PC-9 (cell line): ENCODE data around the gene HHIPL1. TPM values are rescaled to one million over a fixed set of nuclear protein-coding genes. Genes with fewer than 3 reads are reported as not detected.

ENCODE experiments used
- BruUV-seq: library from RNA; stranded (reverse); fragments of 400-500 nt; replicated peaks from 2 replicates; lab custom pipeline; 2021; lab: Mats Ljungman, UMichigan
- CTCF ChIA-PET: fragments of 300-600 bp; sonication (Branson Sonifier 250); formaldehyde crosslinking; loops from one replicate; lab custom pipeline; 2022; ENCODE audit warnings: antibody characterized with exemption; lab: Charles Lee
- POLR2A ChIA-PET: fragments of 300-600 bp; sonication (Branson Sonifier 250); formaldehyde crosslinking; loops from one replicate; lab custom pipeline; 2022; ENCODE audit warnings: antibody characterized with exemption; ENCODE audit not compliant: unreplicated experiment; lab: Charles Lee
- DNase-seq, 2 experiments: peaks; one replicate each; pipeline versions ENCODE4 v3.0.0 to v3.0.0-alpha.2; 2015 to 2022; ENCODE audit warnings: mixed read lengths in 1 of 2
- H2AFZ ChIP-seq: fragments of 200-600 bp; sonication (generic); 2 replicates; pipeline ENCODE4 v1.8.1; 2017; ENCODE audit warnings: antibody characterized with exemption
- H3F3A ChIP-seq: fragments of 200-600 bp; sonication (generic); 2 replicates; pipeline ENCODE4 v1.8.1; 2017; ENCODE audit warnings: antibody characterized with exemption, mild to moderate bottlenecking, low read depth; ENCODE audit not compliant: insufficient read depth
- H3K27ac ChIP-seq: fragments of 200-600 bp; sonication (generic); 2 replicates; pipeline ENCODE4 v1.6.1; 2016; ENCODE audit warnings: mixed run types
- H3K27me3 ChIP-seq: fragments of 200-600 bp; sonication (generic); 2 replicates; pipeline ENCODE4 v1.6.1; 2016; ENCODE audit warnings: low read depth, mixed run types; ENCODE audit not compliant: insufficient read depth
- H3K36me3 ChIP-seq: fragments of 200-600 bp; sonication (generic); 2 replicates; pipeline ENCODE4 v1.6.1; 2016; ENCODE audit warnings: low read depth, mixed run types
- H3K4me1 ChIP-seq: fragments of 200-600 bp; sonication (generic); replicated peaks from 2 replicates; pipeline ENCODE4 v1.6.1; 2016; ENCODE audit warnings: mixed run types; ENCODE audit not compliant: insufficient read depth
- H3K4me2 ChIP-seq: fragments of 200-600 bp; sonication (generic); 2 replicates; pipeline ENCODE4 v1.6.1; 2017; ENCODE audit warnings: mixed run types
- H3K4me3 ChIP-seq: fragments of 200-600 bp; sonication (generic); 2 replicates; pipeline ENCODE4 v1.6.1; 2016; ENCODE audit warnings: mixed run types
- H3K79me2 ChIP-seq: fragments of 200-600 bp; sonication (generic); 2 replicates; pipeline ENCODE4 v1.6.1; 2017; ENCODE audit warnings: low read depth, mixed run types
- H3K9me2 ChIP-seq: fragments of 200-600 bp; sonication (generic); 2 replicates; pipeline ENCODE4 v1.8.1; 2017; ENCODE audit warnings: mild to moderate bottlenecking; ENCODE audit not compliant: insufficient read depth
- H3K9me3 ChIP-seq: fragments of 200-600 bp; sonication (generic); 2 replicates; pipeline ENCODE4 v1.8.1; 2016; ENCODE audit warnings: low read depth; ENCODE audit not compliant: insufficient read depth
- H4K20me1 ChIP-seq: fragments of 200-600 bp; sonication (generic); 2 replicates; pipeline ENCODE4 v1.8.1; 2017; ENCODE audit not compliant: insufficient read depth
- CTCF ChIP-seq: fragments of 200-600 bp; sonication (generic); conservative IDR thresholded peaks from 2 replicates; pipeline ENCODE4 v1.6.1; 2017; ENCODE audit warnings: mixed run types, antibody characterized with exemption, mild to moderate bottlenecking, moderate library complexity
- EZH2 ChIP-seq: fragments of 200-600 bp; sonication (generic); IDR thresholded peaks from 2 replicates; pipeline ENCODE4 v1.8.0; 2017; ENCODE audit warnings: antibody characterized with exemption, low read depth
- intact Hi-C: fragments of 100-400 bp; cut with micrococcal nuclease; formaldehyde crosslinking; loops from one replicate; pipeline ENCODE4 v1.10.0; 2022; ENCODE audit not compliant: unreplicated experiment
- total RNA-seq: library from RNA; stranded (reverse); gene quantifications from 2 replicates; pipeline ENCODE4 v1.2.3, GENCODE V29; 2021

Gene HHIPL1
- total RNA-seq, 1 experiment from 2014 or later, result 0.28 TPM

GRCh38 chr14:99647411-99647810, 2.5 kb downstream of the HHIPL1 start:
- H3F3A ChIP-seq, result no peaks in the 10 kb centered on the region
- no TSS peak for BruUV-seq
- no peak overlapping the region for H2AFZ ChIP-seq
- H3K9me3 ChIP-seq, result no peaks in the 10 kb centered on the region
- TF ChIP-seq CTCF, result no peak
- TF ChIP-seq EZH2, result no peak
- no peaks in the 10 kb centered on the region for H3K36me3 ChIP-seq
- no peaks in the 10 kb centered on the region for H3K27me3 ChIP-seq
- ChIA-PET CTCF (no interaction called here), POLR2A (no interaction called here)
- H3K4me1 ChIP-seq, result no peaks in the 10 kb centered on the region
- H3K4me3 ChIP-seq, result no peak overlapping the region
- no peaks in the 10 kb centered on the region for H4K20me1 ChIP-seq
- H3K27ac ChIP-seq, result no peak overlapping the region
- intact Hi-C loops, result no loop called here
- no peak overlapping the region for H3K4me2 ChIP-seq
- H3K79me2 ChIP-seq, result no peaks in the 10 kb centered on the region
- no peak for DNase-seq
- H3K9me2 ChIP-seq, result no peaks in the 10 kb centered on the region

DNA sequence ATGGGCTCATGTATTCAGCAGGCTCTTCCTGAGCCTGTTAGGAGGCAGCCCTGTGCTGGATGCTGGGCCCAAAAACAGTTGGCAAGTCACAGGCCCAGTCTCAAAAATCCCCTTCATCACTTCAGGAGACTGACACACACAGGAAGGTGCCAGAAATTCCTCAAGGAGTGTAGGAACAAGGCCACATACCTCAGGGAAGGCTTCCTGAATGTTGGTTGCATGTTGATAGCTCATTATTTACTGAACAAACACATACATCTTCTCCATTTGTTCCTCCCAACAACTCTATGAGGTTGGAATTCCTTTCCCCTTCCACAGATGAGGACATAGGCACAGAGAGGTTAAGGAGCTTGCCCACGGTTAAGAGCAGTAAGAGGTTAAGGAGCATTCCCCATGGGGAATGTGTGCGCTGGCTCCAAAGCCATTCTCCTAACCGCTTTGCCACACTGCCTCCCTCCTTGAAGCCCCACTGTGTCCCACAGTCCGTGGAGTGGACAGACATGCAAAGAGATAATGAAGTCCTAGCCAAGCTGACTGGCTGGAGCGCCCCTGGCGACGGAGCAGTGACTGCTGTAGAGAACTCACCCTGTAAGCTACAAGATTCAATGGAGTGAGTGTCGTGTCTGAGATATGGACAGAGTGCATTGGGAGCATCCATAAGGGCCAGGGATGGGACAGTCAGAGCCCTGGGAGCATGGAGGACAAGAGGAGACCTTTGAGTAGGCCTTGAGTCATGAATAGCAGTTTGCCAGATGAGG, 3.3 kb downstream of the HHIPL1 start:
- no peak overlapping the region for H2AFZ ChIP-seq
- TF ChIP-seq EZH2 (no peak), CTCF (no peak)
- CTCF ChIA-PET, result no interaction called here
- no peaks in the 10 kb centered on the region for H4K20me1 ChIP-seq
- intact Hi-C loops, result no loop called here
- BruUV-seq, result no TSS peak
- no peak overlapping the region for H3K27ac ChIP-seq
- H3K9me3 ChIP-seq, result no peaks in the 10 kb centered on the region
- H3K79me2 ChIP-seq, result no peaks in the 10 kb centered on the region
- H3K27me3 ChIP-seq, result no peaks in the 10 kb centered on the region
- POLR2A ChIA-PET, result no interaction called here
- H3K4me3 ChIP-seq, result no peak overlapping the region
- H3K36me3 ChIP-seq, result no peaks in the 10 kb centered on the region
- no peak for DNase-seq
- H3K4me2 ChIP-seq, result no peak overlapping the region
- no peaks in the 10 kb centered on the region for H3F3A ChIP-seq
- no peaks in the 10 kb centered on the region for H3K9me2 ChIP-seq
- no peaks in the 10 kb centered on the region for H3K4me1 ChIP-seq

- no peaks in the 10 kb centered on the region for H3K36me3 ChIP-seq
- H2AFZ ChIP-seq, result no peak overlapping the region
- H4K20me1 ChIP-seq, result no peaks in the 10 kb centered on the region
- TF ChIP-seq EZH2 (no peak), CTCF (no peak)
- H3K79me2 ChIP-seq, result no peaks in the 10 kb centered on the region
- no peaks in the 10 kb centered on the region for H3F3A ChIP-seq
- H3K27me3 ChIP-seq, result no peaks in the 10 kb centered on the region
- H3K4me1 ChIP-seq, result no peaks in the 10 kb centered on the region
- no peak for DNase-seq
- no peak overlapping the region for H3K4me3 ChIP-seq
- intact Hi-C loops, result no loop called here
- POLR2A ChIA-PET, result no interaction called here
- CTCF ChIA-PET, result no interaction called here
- no peak overlapping the region for H3K27ac ChIP-seq
- no TSS peak for BruUV-seq
- H3K9me3 ChIP-seq, result no peaks in the 10 kb centered on the region
- H3K9me2 ChIP-seq, result no peaks in the 10 kb centered on the region
- H3K4me2 ChIP-seq, result no peak overlapping the region
Observed at GRCh38 chr14:99649219-99649618, 4.3 kb downstream of the HHIPL1 start.
